Effector CD4-positive, alpha-beta T cell (primary cell): ENCODE results near the gene IFI6.
"Not testable (repeated sequence)": the region's sequence is repeated elsewhere in the genome, so short reads cannot be mapped to it uniquely, and the experiment has no call there.

Experiments used
- DNase-seq: peaks from one replicate; pipeline ENCODE4 v3.0.0-alpha.2; 2020

The IFI6 gene

GRCh38 chr1:27626031-27626935 lies 45.7 kb downstream of the IFI6 start:
- DNase-seq: no peak

DNA sequence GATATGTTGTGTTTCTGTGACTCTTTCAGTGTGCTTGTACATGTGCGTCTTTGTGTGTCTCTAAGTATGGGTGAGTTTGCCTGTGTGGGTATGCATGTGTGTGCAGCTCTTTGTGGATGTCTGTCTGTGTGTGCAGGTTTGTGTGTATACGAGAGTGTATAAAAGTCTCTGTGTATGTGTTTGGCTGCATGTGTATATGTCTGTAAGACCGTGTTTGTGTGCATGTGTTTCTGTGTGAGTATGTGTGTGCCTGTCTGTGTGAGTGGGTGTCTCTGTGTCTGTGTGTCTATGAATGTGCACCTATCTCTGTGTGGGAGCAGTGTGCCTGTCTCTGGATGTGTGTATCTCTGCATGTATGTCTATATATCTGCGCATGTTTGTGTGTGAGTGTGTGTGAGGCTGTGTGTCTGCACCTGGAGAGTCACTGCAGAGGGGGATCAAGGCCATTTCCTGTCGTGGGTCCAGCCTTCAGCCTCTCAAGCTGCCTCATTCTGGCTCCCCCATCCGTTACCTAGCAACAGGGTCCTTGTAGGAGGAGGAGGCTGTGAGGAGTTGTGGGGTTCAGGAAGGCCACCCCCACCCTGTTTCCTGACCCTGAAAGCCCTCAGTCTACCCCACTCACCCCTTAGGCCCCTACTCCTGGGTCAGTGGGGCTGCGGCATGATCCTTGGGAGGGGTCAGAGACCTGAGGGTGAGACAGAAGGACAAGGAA lies 47.4 kb downstream of the IFI6 start:
- DNase-seq: no peak

- no peak for DNase-seq
Measured at GRCh38 chr1:27623327-27624212, 48.4 kb downstream of the IFI6 start.

DNA sequence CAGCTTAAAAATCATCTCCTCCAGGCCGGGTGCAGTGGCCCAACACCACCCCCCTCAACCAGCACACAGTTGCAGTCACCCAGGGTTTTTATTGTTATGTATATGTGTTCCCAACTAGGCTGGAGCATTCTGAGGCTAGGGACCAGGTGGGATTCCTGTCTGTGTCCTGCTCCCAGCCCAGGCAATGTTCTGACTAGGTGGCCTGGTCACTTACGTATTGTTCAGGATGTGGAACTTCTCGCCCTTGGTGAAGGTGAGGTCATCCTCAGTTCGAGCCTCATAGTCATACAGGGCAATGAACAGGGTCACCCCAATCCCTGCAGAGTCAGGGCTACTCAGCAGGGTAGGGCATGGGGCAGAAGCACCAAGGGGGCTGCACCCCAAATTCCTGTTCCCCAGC lies 49.2 kb downstream of the IFI6 start:
- DNase-seq: no peak

DNA sequence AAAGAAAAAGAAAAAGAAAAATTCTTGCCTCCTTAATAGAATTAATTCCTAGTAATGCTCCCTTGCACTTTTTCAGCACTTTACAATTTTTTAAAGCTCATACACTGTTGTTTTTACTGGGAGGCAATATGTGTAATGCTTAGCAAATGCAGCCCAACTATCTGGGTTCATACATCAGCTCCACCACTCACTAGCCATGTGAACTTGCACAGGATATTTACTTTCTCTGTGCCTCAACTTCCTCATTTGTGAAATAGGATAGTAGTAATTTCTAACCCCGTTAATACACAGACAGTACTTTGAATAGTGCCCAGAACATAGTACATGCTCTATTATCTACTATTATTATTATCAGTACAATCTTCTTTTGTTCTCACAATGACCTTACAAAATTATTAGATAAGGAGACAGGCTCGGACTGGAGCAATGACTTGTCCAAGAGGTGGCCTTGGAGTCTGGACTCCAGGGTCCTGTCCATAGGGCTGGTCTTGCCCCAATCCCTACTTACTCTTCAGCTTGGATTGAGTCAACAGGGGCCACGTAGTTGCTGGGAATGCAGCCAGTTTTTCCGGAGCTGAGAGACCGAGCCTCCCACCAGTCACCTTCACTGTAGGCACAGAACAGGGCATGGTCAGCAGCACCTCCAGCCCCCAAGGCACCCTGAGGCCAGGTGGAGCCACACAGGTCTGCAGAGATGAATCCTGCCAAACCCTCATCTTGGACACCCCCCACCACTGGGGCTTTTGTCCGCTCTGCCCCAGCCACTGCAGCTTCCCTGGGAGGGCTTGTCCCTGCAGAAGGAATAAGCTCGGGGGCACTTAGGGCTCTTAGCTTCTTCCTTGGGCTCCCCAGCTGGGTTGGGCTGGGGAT lies 50.7 kb downstream of the IFI6 start:
- no peak for DNase-seq

DNA sequence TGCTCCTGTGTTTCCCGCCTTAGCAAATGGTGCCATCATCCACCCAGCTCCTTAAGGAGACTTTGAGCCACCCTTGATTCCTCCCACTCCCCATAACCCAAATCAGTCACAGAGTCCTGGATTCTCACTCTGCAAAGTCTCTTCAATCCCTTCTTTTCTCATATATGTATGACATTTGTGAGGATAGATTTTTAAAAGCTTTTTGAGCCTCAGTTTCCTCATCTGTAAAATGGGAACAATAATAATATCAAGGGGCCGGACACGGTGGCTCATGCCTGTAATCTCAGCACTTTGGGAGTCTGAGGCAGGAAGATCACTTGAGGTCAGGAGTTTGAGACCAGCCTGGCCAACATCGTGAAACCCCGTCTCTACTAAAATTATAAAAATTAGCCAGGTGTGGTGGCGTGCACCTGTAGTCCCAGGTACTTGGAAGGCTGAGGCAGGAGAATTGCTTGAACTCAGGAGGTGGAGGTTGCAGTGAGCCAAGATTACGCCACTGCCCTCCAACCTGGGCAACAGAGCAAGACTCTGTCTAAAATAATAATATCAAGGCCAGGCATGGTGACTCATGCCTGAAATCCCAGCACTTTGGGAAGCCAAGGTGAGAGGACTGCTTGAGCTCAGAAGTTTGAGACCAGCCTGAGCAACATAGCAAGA lies 52.1 kb downstream of the IFI6 start:
- DNase-seq: not testable (repeated sequence)

DNA sequence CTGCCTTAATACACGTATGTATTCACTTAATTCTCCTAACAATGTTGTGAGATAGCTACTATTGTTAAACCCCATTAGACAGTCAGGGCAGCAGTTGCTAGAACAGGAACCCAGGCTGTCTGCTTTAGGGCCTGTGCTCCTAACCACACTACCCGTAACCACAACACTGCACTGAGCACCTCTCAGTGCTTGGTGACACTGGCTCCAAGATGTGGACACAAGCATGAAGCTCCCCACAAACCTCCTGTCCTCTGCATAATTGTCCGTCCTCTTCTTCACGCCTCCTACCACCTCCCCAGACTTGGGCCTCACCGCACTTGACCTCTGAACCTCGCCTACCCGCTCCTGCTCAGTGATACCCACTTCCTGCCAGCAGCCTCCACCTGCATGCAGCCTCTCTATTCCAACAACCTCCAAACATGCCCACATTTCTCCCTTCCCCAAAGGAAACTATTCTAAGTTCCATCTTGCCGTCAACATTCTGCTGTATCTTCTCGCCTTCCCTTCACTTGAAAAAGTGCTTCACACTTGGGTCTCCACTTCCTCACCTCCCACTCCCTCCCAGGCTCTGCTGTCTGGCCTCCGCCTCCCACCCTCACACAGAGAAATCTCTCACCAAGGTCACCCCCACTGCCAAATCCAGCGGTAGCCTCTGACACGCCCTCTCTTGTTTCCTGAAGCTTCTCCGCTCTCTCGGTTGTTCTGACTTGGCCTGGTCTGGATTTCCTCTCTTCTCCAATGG lies 53.5 kb downstream of the IFI6 start:
- peak; percentile 38 for DNase-seq

GRCh38 chr1:27617420-27617819 lies 54.6 kb downstream of the IFI6 start:
- DNase-seq: no peak

DNA sequence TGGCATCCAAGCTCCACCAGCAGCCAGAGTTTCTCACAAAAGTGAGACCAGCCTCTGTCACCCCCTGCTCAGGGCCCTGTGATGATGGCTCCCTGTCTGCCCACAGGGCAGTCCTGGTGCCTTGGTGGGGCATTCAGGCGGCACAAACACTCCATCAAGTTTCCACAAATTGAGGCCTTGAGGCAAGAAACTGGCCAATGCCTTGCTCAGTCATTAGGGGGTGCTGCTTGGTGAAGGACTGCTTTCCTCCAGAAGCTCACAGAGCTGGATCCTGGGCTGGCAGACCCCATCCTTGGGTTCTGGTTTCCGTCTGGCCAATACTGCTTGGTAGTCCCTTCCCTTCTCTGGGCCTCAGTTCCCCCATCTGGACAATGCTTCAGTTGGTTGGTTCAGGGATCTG lies 55.6 kb downstream of the IFI6 start:
- no peak for DNase-seq
